ENCODE results near the gene ARHGAP42. TPM values are rescaled to one million over a fixed set of nuclear protein-coding genes. Genes with fewer than 3 reads are reported as not detected.

Gene ARHGAP42
- total RNA-seq = 10 to 100 TPM in 1 of 2 donors, 1 to 10 TPM in 1; 5.6 to 13.8 TPM

GRCh38 chr11:100687054-100687629 is at the start of gene ARHGAP42:
Gene ARHGAP42, plus strand, starts transcription at chr11:100687288. Its CDS starts 391 bp downstream, at chr11:100687679.
- Histone ChIP-seq H3K36me3 (no peaks in the 10 kb centered on the region), H3K27ac (peak within 1 kb of the TSS; percentile 71 to 75), H3K9me3 (no peaks in the 10 kb centered on the region), H3K4me3 (peak within 1 kb of the TSS; percentile 93), H3K27me3 (replicated peaks; ENCODE audit: insufficient read depth) (no peaks in the 10 kb centered on the region), H3K4me1 (ENCODE audit: control insufficient read depth in 1 of 2, low read depth in 2 of 2) (peaks cover 5 to 16% of the 10 kb centered on the region in 2 donors)
- DNase-seq (ENCODE audit: low spot score) (no peak), ATAC-seq (ENCODE audit: insufficient number of reproducible peaks, low FRiP score, low read depth) (peak; percentile 27)
- TF ChIP-seq CTCF (IDR thresholded peaks at IDR 0.05) = no peak

- Histone ChIP-seq H3K9me3 (no peaks in the 10 kb centered on the region), H3K4me3 (no peak overlapping the region), H3K27me3 (replicated peaks; ENCODE audit: insufficient read depth) (no peaks in the 10 kb centered on the region), H3K27ac (no peak overlapping the region), H3K36me3 (no peaks in the 10 kb centered on the region), H3K4me1 (ENCODE audit: control insufficient read depth in 1 of 2, low read depth in 2 of 2) (peaks cover 0 to 8% of the 10 kb centered on the region in 2 donors)
- no peak for TF ChIP-seq CTCF (IDR thresholded peaks at IDR 0.05)
- DNase-seq (ENCODE audit: low spot score) (no peak), ATAC-seq (ENCODE audit: insufficient number of reproducible peaks, low FRiP score, low read depth) (no peak)
Observed at GRCh38 chr11:100637706-100638105, 49.4 kb upstream of the ARHGAP42 start.

GRCh38 chr11:100638648-100639047 is 48.4 kb upstream of the ARHGAP42 start:
- no peak overlapping the region for H3K4me3 ChIP-seq
- no peak for TF ChIP-seq CTCF (IDR thresholded peaks at IDR 0.05)
- no peaks in the 10 kb centered on the region for H3K9me3 ChIP-seq
- H3K27ac ChIP-seq = no peak overlapping the region
- no peaks in the 10 kb centered on the region for H3K4me1 ChIP-seq (ENCODE audit: control insufficient read depth in 1 of 2, low read depth in 2 of 2)
- ATAC-seq (ENCODE audit: insufficient number of reproducible peaks, low FRiP score, low read depth) (no peak), DNase-seq (ENCODE audit: low spot score) (no peak)
- no peaks in the 10 kb centered on the region for H3K27me3 ChIP-seq (replicated peaks; ENCODE audit: insufficient read depth)
- no peaks in the 10 kb centered on the region for H3K36me3 ChIP-seq

GRCh38 chr11:100639140-100639539 is 47.9 kb upstream of the ARHGAP42 start:
- no peak for TF ChIP-seq CTCF (IDR thresholded peaks at IDR 0.05)
- ATAC-seq (ENCODE audit: insufficient number of reproducible peaks, low FRiP score, low read depth) (no peak), DNase-seq (ENCODE audit: low spot score) (no peak)
- Histone ChIP-seq H3K27me3 (replicated peaks; ENCODE audit: insufficient read depth) (no peaks in the 10 kb centered on the region), H3K27ac (no peak overlapping the region), H3K4me1 (ENCODE audit: control insufficient read depth in 1 of 2, low read depth in 2 of 2) (peaks cover 0 to 5% of the 10 kb centered on the region in 2 donors), H3K4me3 (no peak overlapping the region), H3K9me3 (no peaks in the 10 kb centered on the region), H3K36me3 (no peaks in the 10 kb centered on the region)

GRCh38 chr11:100640071-100640470 is 47.0 kb upstream of the ARHGAP42 start:
- ATAC-seq (ENCODE audit: insufficient number of reproducible peaks, low FRiP score, low read depth) = no peak
- no peak for TF ChIP-seq CTCF (IDR thresholded peaks at IDR 0.05)
- no peaks in the 10 kb centered on the region for H3K36me3 ChIP-seq
- no peaks in the 10 kb centered on the region for H3K9me3 ChIP-seq
- DNase-seq (ENCODE audit: low spot score) = no peak
- H3K4me3 ChIP-seq = no peak overlapping the region
- peaks cover 0 to 7% of the 10 kb centered on the region in 2 donors for H3K4me1 ChIP-seq (ENCODE audit: control insufficient read depth in 1 of 2, low read depth in 2 of 2)
- H3K27ac ChIP-seq = no peak overlapping the region
- no peaks in the 10 kb centered on the region for H3K27me3 ChIP-seq (replicated peaks; ENCODE audit: insufficient read depth)
